Measurements from ENCODE around the gene MIDN.
"Not testable (repeated sequence)": the region's sequence is repeated elsewhere in the genome, so short reads cannot be mapped to it uniquely, and the experiment has no call there.

GRCh38 chr19:1305354-1305753 lies 57.0 kb downstream of the MIDN start:
- not testable (repeated sequence) for TF ChIP-seq POLR2AphosphoS5 (IDR thresholded peaks at IDR 0.05); POLR2A (IDR thresholded peaks at IDR 0.05; ENCODE audit: low read depth); CTCF (IDR thresholded peaks at IDR 0.05)
